HG02840 (cell line): ENCODE data around the gene EVI5L.

Source experiments
- ATAC-seq: cut with Tn5 transposase; IDR thresholded peaks from one replicate; pipeline ENCODE4 v1.9.1; 2021; ENCODE audit warnings: mild to moderate bottlenecking, moderate library complexity, moderate number of reproducible peaks; ENCODE audit not compliant: unreplicated experiment, low FRiP score

Gene EVI5L

GRCh38 chr19:7909471-7910067 lies 79.6 kb downstream of the EVI5L start:
- no peak for ATAC-seq

- ATAC-seq: no peak
Observed at GRCh38 chr19:7910321-7911161, 80.5 kb downstream of the EVI5L start.

GRCh38 chr19:7911508-7912143 lies 81.6 kb downstream of the EVI5L start:
- no peak for ATAC-seq

- ATAC-seq: no peak
Observed at GRCh38 chr19:7912144-7912696, 82.2 kb downstream of the EVI5L start.

- no peak for ATAC-seq
Observed at GRCh38 chr19:7912697-7913564, 82.9 kb downstream of the EVI5L start.

- ATAC-seq: no peak
Observed at GRCh38 chr19:7913652-7914051, 83.6 kb downstream of the EVI5L start.

GRCh38 chr19:7914099-7914498 lies 84.1 kb downstream of the EVI5L start:
- ATAC-seq: no peak
